Iris pigment epithelial cell (primary cell): ENCODE data around the gene DISP1.
"Not testable (repeated sequence)": the region's sequence is repeated elsewhere in the genome, so short reads cannot be mapped to it uniquely, and the experiment has no call there.

Source experiments
- DNase-seq: peaks from one replicate; pipeline ENCODE4 v3.0.0-alpha.2; 2011; ENCODE audit warnings: low read depth

DISP1 gene

GRCh38 chr1:222798116-222798515 lies 16.7 kb upstream of the DISP1 start:
- DNase-seq: peak; percentile 52

- DNase-seq: no peak
Observed at GRCh38 chr1:222798975-222799374, 15.9 kb upstream of the DISP1 start.

GRCh38 chr1:222801067-222801466 lies 13.8 kb upstream of the DISP1 start:
- DNase-seq: no peak

- DNase-seq: no peak
Observed at GRCh38 chr1:222811671-222812070, 3.2 kb upstream of the DISP1 start.

- DNase-seq: no peak
Observed at GRCh38 chr1:222813866-222814535, 838 bp upstream of the DISP1 start.

GRCh38 chr1:222815440-222815765 lies 564 bp downstream of the DISP1 start:
- no peak for DNase-seq

- DNase-seq: peak; percentile 94
Observed at GRCh38 chr1:222817529-222817928, 2.7 kb downstream of the DISP1 start.

GRCh38 chr1:222818171-222818570 lies 3.3 kb downstream of the DISP1 start:
- no peak for DNase-seq

GRCh38 chr1:222820171-222820712 lies 5.4 kb downstream of the DISP1 start:
- DNase-seq: no peak

- peak; percentile 31 for DNase-seq
Observed at GRCh38 chr1:222821239-222821638, 6.4 kb downstream of the DISP1 start.

GRCh38 chr1:222823695-222824094 lies 8.9 kb downstream of the DISP1 start:
- no peak for DNase-seq

- DNase-seq: no peak
Observed at GRCh38 chr1:222824641-222825040, 9.8 kb downstream of the DISP1 start.

- DNase-seq: no peak
Observed at GRCh38 chr1:222828939-222829338, 14.1 kb downstream of the DISP1 start.

- DNase-seq: peak; percentile 87
Observed at GRCh38 chr1:222829868-222830267, 15.0 kb downstream of the DISP1 start.

GRCh38 chr1:222833356-222833876 lies 18.6 kb downstream of the DISP1 start:
- DNase-seq: no peak

- peak; percentile 32 for DNase-seq
Observed at GRCh38 chr1:222843469-222844410, 28.9 kb downstream of the DISP1 start.

GRCh38 chr1:222844411-222844779 lies 29.6 kb downstream of the DISP1 start:
- DNase-seq: no peak

GRCh38 chr1:222845763-222846162 lies 30.9 kb downstream of the DISP1 start:
- no peak for DNase-seq

- not testable (repeated sequence) for DNase-seq
Observed at GRCh38 chr1:222850550-222850949, 35.7 kb downstream of the DISP1 start.

- DNase-seq: peak; percentile 79
Observed at GRCh38 chr1:222852326-222852725, 37.5 kb downstream of the DISP1 start.

- no peak for DNase-seq
Observed at GRCh38 chr1:222861062-222861461, 46.2 kb downstream of the DISP1 start.
